Erythroblast (primary cell): ENCODE results near the gene GOLGA6D.

Source experiments
- GATA1 ChIP-seq: IDR thresholded peaks from 2 replicates; pipeline ENCODE4 v1.6.1; 2011; ENCODE audit warnings: low read depth, mild to moderate bottlenecking, control low read depth, low read length, moderate library complexity
- POLR2A ChIP-seq: IDR thresholded peaks from 2 replicates; pipeline ENCODE4 v1.6.1; 2011; ENCODE audit warnings: mild to moderate bottlenecking, low read length

DNA sequence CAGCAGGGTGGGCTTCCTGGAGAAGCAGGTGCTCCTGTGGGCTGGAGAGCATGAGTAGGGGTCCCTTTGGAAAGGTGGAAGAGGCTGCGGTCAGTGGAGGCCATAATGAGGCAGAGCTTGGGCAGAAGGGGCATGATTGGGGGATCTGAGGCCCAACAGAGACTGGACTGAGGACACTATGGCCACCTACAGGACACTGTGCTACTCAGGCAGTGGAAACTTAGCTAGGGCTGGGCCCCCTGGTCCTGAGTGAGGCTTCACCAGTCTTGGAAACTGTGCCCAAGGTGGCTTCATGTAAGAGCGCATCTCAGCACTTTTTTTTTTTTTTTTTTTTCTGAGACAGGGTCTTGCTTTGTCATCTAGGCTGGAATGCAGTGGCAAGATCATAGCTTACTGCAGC lies 46.9 kb downstream of the GOLGA6D start:
- no peak for TF ChIP-seq POLR2A
- TF ChIP-seq GATA1: no peak
